NCI-H1417 treated with DMSO at 0.1 percent for 48 hours (cell line): Measurements from ENCODE around the gene RNF213.

Experiments
- DNase-seq: peaks from one replicate; lab custom pipeline; 2025; lab: John Stamatoyannopoulos, UW

RNF213 gene

DNA sequence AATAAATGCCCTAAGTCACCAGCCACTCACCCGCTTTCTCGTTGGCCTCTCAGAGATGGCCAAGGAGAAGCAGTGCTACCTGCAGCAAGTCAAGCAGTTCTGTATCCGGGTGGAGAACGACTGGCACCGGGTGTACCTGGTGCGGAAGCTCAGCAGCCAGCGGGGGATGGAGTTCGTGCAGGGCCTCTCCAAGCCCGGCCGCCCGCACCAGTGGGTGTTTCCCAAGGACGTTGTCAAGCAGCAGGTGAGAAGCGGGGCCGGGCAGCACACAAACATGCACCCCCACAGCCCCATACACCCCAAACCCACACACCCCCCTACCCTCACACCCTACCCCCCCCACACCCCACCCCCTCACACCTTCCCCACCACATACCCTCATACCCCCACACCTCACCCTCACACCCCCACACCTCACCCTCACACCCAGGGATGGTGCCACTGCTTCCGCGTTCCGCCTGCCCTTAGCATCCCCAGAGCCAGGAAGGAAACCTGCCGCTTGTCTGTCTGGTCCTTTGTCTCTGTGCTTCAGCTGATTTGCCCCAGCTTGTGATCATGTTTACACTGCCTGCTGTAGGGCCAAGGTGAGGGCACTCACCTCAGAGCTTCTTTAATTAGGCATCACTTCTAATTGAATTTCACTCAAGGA lies 112.4 kb downstream of the RNF213 start:
- DNase-seq: no peak

DNA sequence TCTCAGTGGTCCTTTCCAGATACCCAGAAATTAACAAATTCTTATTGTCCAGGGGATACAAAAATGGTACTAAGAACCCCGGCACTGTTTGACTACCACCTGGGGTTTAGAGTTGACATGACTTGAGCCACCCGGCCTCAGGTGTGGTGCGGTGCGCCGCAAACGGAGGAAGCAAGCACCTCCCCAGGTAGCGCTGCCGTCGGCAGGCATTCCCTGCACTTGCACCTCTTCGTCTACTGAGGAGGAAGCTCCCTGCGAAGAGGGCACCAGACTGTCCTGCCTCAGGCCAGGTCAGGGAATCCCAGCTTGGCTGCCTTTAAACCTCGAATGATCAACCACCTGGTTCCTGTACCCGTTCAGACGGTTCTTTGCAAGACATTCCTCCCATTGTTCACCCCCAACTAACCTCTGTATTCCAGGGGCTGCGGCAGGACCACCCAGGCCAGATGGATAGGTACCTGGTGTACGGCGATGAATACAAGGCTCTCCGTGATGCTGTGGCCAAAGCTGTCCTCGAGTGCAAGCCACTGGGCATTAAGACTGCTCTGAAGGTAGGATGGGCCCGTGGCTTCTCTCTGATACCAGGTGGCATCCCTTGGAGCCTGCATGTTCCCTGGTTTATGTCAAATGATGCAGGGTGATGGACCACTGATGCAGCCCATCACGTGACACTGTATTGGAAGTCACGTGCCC lies 113.5 kb downstream of the RNF213 start:
- DNase-seq: no peak

GRCh38 chr17:80374732-80375585 lies 114.3 kb downstream of the RNF213 start:
- no peak for DNase-seq

DNA sequence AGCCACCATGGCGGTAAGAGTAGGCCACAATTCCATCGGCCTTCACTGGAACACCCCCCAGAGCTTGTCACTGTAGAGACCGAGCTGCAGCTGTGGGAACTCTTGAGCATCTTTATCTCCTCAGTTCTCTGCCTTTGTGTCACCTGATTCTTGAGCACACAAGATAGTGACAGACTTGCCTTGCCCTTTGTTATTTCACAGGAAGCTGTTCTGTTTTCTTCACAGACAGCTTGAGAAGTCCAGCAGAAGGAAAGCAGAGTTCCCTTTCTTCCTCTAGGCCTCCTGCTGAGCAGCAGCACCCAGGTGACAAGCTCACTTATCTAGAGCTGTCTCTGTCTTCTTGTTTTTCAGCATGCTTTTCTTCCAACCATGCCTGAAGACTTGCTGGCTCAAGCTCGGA lies 115.9 kb downstream of the RNF213 start:
- DNase-seq: no peak

DNA sequence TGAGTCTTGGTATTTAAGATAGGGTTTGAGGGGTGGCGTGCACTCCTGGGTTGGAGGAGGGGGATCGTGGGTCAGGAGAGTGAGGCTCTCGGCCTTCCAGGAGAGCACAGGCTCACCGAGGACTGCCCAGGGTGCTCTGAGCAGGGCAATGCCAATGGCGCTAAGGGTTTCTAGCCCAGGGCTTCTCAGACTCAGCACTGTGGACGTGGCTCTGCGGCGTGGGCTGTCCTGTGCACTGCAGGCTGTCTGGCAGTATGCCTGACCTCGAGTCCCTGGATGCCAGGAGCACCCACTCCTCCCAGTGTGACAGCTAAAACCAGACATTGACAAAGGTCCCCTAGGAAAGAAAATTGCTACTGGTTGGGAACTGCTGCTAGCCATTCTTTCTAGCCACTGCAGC lies 117.1 kb downstream of the RNF213 start:
- no peak for DNase-seq

DNA sequence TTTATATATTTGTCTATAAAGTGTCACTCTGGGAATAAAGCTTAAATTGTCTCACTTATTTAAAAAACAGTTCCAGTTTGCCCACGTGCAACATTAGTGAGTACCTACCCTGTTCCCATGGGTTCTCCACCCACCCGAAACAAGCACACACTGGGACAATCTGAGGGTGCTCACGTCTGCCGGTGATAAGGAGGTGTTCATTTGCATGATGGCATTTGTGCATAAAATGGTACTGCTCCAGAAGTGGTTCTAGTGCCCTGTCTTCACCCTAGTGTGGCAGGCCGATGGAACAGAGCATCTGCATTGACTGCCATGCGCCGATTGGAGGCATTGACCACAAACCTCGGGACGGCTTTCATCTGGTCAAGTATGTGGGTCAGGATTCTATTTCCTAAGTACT lies 118.7 kb downstream of the RNF213 start:
- DNase-seq: no peak

- no peak for DNase-seq
These were observed 119.4 kb downstream of the RNF213 start for GRCh38 chr17:80380068-80380467.

- no peak for DNase-seq
These were observed 119.9 kb downstream of the RNF213 start for GRCh38 chr17:80380555-80381002.

DNA sequence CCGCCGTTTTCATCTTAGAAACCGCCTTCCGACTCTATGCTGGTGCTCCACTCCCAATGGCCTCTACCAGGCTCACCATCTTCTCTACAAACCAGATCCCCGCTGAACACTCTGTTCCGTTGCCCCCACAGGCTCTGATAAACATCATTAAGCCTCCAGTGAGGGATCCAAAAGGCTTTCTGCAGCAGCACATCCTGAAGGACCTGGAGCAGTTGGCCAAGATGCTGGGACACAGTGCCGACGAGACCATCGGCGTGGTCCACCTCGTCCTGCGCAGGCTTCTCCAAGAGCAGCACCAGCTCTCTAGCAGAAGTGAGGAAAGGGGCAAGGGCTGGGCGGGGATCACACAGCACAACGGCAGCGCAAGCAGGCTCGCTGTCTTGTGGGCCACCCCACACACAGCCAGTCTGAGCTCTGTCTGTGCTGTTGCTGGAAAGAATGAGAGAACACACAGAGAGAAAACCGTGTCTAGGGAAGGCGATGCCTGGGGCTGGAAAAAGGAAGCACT lies 120.8 kb downstream of the RNF213 start:
- DNase-seq: no peak

DNA sequence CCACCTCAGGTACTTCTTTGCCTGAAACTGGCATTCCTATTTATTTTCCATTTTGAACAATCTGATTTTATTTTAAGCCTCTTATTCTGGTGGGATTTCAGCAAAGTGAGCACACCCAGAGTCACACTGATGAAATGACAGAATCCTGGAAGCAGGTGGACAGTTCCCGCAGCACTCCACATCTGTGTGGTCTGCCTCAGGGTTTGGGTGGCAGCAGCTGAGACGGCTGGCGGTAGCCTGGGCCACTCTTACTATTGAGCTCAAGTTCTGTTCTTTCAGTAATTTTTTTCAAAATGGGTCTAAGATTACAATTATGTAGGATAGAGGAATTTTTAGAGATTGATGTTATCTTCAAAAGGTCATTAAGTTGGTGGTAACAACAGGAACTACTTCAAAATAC lies 121.8 kb downstream of the RNF213 start:
- no peak for DNase-seq

DNA sequence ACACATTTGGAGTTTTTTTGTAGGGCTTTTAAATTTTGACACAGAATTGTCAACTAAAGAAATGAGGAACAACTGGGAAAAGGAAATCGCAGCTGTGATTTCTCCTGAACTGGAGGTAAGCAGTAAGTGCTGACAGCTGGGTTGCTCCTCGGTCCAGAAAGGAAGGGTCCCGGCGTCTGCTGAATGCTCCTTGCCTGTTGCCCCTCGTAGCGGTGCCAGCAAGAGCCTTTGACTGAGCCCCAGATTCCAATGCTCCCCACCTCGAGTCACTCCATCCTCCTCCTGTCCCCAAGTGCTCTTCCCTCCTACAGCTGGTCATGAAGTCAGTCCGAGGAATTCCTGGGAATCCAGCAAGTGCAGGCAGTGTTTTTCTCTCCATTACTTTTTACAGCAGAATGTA lies 122.3 kb downstream of the RNF213 start:
- DNase-seq: no peak

DNA sequence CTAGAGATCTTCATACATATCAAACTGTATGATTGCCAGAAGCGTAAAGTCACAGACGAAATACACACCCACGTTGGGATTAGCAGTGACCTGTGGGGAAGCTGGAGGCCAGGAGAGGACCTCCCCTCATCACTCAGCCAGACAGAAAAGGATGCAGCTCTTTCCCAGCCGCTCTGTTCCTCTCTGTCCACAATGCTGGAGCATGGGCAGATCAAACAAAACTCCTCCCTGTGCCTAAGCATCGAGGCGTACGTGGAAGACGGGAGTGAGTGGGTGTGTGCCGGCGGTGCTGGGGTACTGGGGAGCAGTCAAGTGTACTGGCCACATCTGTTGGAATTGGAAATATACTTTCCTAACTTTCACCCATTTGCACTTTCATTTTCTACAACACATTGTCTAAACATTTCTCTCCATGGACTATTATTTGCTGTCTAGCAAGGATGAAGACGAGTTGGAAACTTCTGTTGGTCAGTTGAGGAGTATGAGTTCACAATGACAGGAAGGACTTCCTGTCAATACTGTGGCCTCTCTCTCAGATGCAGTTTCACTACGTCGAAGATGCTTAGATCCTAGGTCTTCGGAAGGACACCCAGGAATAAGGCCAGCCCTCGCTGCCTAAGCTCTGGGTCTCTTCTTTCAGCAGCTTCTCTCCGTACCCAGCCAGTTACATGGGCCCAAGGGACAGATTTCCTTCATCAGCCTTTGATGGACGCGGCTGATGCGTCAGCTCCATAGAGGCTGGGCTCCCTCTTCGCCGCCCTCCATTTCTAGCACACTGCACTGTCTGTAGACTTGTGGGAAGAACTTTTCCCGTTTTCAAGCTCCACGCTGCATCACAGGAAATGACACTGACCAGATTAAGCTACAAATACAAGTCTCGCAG lies 123.7 kb downstream of the RNF213 start:
- DNase-seq: no peak

DNA sequence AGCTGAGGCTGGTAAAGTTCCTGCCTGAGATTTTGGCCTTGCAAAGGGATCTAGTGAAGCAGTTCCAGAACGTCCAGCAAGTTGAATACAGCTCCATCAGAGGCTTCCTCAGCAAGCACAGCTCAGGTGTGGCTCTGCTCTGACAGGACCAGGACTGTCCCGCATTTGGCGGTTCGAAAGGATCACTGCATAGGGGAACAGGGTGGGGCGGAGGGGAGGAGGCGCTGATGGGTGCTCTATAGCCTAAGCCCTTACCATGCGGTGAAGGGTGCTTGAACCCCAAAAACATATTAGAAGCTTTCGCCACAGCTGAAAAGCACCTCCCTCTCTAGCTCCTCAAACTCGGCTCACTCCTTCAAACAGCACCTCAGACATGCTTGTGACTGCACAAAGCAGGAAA lies 124.4 kb downstream of the RNF213 start:
- no peak for DNase-seq

DNA sequence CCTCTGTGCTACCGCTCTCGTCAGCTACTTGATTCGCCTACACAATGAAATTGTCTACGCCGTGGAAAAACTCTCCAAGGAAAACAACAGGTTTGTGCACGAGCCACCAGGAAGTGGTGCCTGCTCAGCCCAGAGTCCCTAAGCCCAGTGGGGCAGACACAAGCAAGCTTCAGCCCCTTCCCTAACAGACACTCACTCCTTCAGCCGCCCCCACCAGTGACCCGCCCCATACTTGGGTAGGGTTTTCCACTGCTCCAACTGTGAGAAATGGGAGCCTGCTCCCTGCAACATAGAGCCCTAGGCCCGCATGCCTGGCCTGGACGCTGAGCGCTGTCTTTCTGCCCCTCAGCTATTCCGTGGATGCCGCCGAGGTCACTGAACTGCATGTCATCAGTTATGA lies 125.7 kb downstream of the RNF213 start:
- DNase-seq: no peak

GRCh38 chr17:80387071-80387470 lies 126.4 kb downstream of the RNF213 start:
- no peak for DNase-seq

DNA sequence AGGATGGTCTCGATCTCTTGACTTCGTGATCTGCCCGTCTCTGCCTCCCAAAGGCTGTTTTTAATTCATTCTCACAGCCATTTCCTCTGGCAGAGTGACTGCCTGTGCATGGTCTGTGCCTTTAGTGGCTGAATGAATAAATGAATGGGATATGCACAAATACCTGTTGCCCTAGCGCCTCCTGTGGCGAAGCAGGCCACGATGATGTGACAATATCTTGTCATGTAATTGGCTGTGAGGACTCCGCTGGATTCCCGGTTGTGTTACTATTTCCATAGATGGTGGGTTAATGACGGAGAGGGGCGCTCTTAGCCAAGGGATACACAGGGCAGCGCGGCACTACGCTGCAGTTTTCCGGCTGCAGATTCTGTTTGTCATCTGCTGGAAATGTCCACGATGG lies 127.5 kb downstream of the RNF213 start:
- DNase-seq: no peak

- no peak for DNase-seq
These were observed 127.9 kb downstream of the RNF213 start for GRCh38 chr17:80388601-80389000.

- no peak for DNase-seq
These were observed 128.7 kb downstream of the RNF213 start for GRCh38 chr17:80389011-80389995.

- no peak for DNase-seq
These were observed 132.7 kb downstream of the RNF213 start for GRCh38 chr17:80393241-80393890.

DNA sequence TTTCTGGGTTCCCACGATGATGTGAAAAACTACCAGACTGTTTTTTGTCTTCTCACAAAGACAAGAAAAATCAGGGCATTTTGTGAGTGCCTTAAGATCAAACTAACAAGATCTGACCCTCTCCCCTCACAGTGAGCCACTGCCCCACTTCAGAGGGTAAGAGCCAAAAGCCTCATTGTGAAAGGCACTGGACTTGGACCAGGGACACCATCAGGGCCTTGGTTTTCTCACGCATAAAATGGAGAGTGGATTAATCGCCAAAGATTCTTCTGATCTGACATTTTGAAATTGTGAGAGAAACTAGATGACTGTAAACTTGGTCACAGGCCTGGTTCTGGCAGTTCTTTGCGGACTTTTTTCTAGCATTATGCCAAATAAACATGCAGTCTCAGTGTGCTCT lies 133.3 kb downstream of the RNF213 start:
- DNase-seq: no peak
